ENCODE measurements around the gene S100A8. TPM values are rescaled to one million over a fixed set of nuclear protein-coding genes. Genes with fewer than 3 reads are reported as not detected.

S100A8 gene
- total and polyA plus RNA-seq, 3 donors from 2014 or later: 1.3 to 20.3 (median 3.0) TPM

DNA sequence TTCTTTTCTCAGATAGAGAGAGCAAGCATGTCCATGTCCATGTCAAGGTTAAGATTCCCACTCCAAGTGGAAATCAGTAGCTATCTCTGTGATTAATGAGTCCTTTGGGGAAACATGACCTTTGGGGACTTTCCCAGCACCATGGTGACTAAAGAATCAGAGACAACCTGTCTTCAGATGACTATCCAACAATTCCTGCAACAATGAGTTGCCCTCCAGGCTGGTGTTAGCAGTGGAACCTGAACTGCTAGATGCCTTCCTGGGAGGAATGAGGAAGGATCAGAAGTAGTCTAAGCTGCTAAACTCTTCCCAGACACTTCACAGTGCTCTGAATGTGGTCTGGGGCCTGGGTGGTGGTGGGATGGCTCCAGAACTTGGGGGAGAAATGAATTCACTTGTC, 26.7 kb downstream of the S100A8 start:
- Histone ChIP-seq H3K9me3 (no peaks in the 10 kb centered on the region), H3K27ac (no peak overlapping the region), H3K4me1 (no peaks in the 10 kb centered on the region), H3K36me3 (ENCODE audit: low read depth, missing control alignments) (no peaks in the 10 kb centered on the region), H3K27me3 (no peaks in the 10 kb centered on the region), H3K4me3 (no peak overlapping the region)
- intact Hi-C loops (cut with DNase I; ENCODE audit: low total_unique reads): no loop called here
- DNase-seq: no peak
- no peak for TF ChIP-seq POLR2A (IDR thresholded peaks at IDR 0.05)
- no peak for TF ChIP-seq CTCF (IDR thresholded peaks at IDR 0.05)

- Histone ChIP-seq H3K36me3 (ENCODE audit: low read depth, missing control alignments) (no peaks in the 10 kb centered on the region), H3K4me1 (no peaks in the 10 kb centered on the region), H3K27ac (no peak overlapping the region), H3K27me3 (no peaks in the 10 kb centered on the region), H3K4me3 (no peak overlapping the region), H3K9me3 (no peaks in the 10 kb centered on the region)
- 74 to 79% methylated on average over 3 of the region's 3 CpGs for WGBS, 2 donors
- TF ChIP-seq POLR2A (IDR thresholded peaks at IDR 0.05): no peak
- TF ChIP-seq CTCF (IDR thresholded peaks at IDR 0.05): no peak
- DNase-seq: no peak
- intact Hi-C loops (cut with DNase I; ENCODE audit: low total_unique reads): no loop called here
Observed at GRCh38 chr1:153363641-153364040, 27.2 kb downstream of the S100A8 start.

DNA sequence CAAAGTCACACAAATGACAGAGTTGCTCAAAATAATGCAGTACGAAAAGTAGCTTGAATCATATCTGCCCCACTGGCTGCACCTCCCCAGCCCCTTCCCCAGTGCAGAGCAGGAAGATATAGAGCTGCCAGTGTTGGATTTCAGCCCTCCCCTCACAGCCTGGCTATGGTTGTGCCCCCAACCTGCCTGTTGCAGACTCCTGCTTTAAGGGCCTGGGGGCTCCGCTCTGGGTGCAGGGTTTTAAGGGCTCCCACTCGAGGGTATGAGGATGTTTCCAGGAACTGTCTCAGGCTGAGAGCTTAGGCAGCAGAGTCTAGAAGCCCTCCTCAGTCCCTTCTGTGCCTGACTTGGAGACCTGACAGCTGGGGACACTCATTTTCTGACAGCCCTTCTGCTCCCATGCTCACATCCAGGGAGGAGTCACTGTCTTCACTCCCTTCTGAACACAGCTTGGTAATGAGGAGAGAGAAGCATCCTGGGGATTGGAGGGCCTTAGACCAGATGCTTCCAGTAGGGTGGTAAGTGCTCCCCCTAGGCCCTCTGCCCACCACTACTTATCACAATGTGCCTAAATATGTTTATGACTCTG, 28.6 kb downstream of the S100A8 start:
- Histone ChIP-seq H3K4me1 (no peaks in the 10 kb centered on the region), H3K27ac (no peak overlapping the region), H3K4me3 (no peak overlapping the region), H3K36me3 (ENCODE audit: low read depth, missing control alignments) (no peaks in the 10 kb centered on the region), H3K27me3 (no peaks in the 10 kb centered on the region), H3K9me3 (no peaks in the 10 kb centered on the region)
- DNase-seq: no peak
- TF ChIP-seq POLR2A (IDR thresholded peaks at IDR 0.05) (no peak), CTCF (IDR thresholded peaks at IDR 0.05) (no peak)
- intact Hi-C loops (cut with DNase I; ENCODE audit: low total_unique reads): no loop called here
- WGBS, 2 donors: 85 to 93% methylated on average over 3 of the region's 3 CpGs

- H3K4me1 ChIP-seq: no peaks in the 10 kb centered on the region
Observed at GRCh38 chr1:153361480-153362109, 29.3 kb downstream of the S100A8 start.

More at GRCh38 chr1:153361480-153362109, 29.3 kb downstream of the S100A8 start:
- Histone ChIP-seq H3K27me3 (no peaks in the 10 kb centered on the region), H3K9me3 (no peaks in the 10 kb centered on the region), H3K36me3 (ENCODE audit: low read depth, missing control alignments) (no peaks in the 10 kb centered on the region), H3K4me3 (no peak overlapping the region), H3K27ac (no peak overlapping the region)
- no peak for DNase-seq
- intact Hi-C loops (cut with DNase I; ENCODE audit: low total_unique reads): no loop called here
- TF ChIP-seq POLR2A (IDR thresholded peaks at IDR 0.05): no peak
- no peak for TF ChIP-seq CTCF (IDR thresholded peaks at IDR 0.05)
- 86 to 88% methylated on average over 3 to 4 of the region's 4 CpGs for WGBS, 2 donors
